ENCODE results near the gene ACSS1.

DNA sequence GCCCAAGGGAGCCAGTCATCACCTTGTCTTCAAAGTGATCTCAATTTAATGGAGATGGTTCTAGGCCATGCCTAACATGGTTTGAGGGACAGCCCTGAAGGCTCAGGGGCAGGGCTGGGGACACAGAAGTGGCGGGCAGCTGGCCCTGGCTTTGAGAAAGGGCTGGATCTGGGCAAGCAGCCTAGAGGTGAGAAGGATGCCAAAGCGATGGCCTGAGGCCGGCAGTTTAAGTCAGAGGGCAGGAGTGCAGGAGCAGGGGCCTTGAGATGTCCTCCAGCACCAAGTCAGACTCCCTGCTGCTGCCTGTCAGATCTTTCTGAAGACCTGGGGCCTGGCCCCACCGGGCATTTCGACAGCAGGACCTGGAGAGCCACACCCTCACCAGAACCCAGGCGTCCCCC, 37.0 kb downstream of the ACSS1 start:
- TF ChIP-seq CTCF (conservative IDR thresholded peaks at IDR 0.05; ENCODE audit: low read length) (no peak), EZH2phosphoT487 (IDR thresholded peaks at IDR 0.05; ENCODE audit: borderline replicate concordance) (no peak)

All from Loucy (cell line).